K562 (cell line): ENCODE results near the gene PRMT3.

Experiments used
- ATF7 ChIP-seq: fragments of 450-650 bp; IDR thresholded peaks from 2 replicates; pipeline ENCODE4 v1.7.1; 2014; ENCODE audit warnings: mild to moderate bottlenecking, moderate library complexity
- CEBPB ChIP-seq: fragments of 450-650 bp; IDR thresholded peaks from 2 replicates; pipeline ENCODE4 v1.6.1; 2016; ENCODE audit warnings: missing genetic modification characterization, missing compliant biosample characterization
- HOMEZ ChIP-seq: fragments of 250-450 bp; sonication (Bioruptor Pico); IDR thresholded peaks from 2 replicates; pipeline ENCODE4 v1.4.0; 2020; ENCODE audit warnings: mild to moderate bottlenecking, moderate library complexity
- MBD2 ChIP-seq: sonication (generic); IDR thresholded peaks from 2 replicates; pipeline ENCODE4 v1.6.1; 2016; ENCODE audit warnings: low read depth, borderline replicate concordance
- MLX ChIP-seq, 2 experiments: fragments of 450-650 bp in 1 of 2; sonication (generic) in 1 of 2; formaldehyde crosslinking; conservative IDR thresholded peaks; 2 replicates each; pipeline versions ENCODE4 v1.4.0 to v1.8.1; 2020 to 2022; ENCODE audit warnings: mild to moderate bottlenecking in 1 of 2, missing genetic modification reagents in 1 of 2
- MYBL2 ChIP-seq, 2 experiments: fragments of 450-650 bp in 1 of 2; sonication (generic) in 1 of 2; formaldehyde crosslinking in 1 of 2; IDR thresholded peaks; 2 replicates each; pipeline versions ENCODE4 v1.6.1 to v1.8.1; 2017 to 2022; ENCODE audit warnings: borderline replicate concordance in 1 of 2, inconsistent platforms in 1 of 2, low read depth in 1 of 2, mild to moderate bottlenecking in 1 of 2, missing genetic modification reagents in 1 of 2, moderate library complexity in 1 of 2
- POLR2A ChIP-seq: fragments of 450-650 bp; conservative IDR thresholded peaks from 2 replicates; pipeline ENCODE4 v1.6.1; 2016
- SMC3 ChIP-seq: conservative IDR thresholded peaks from 2 replicates; pipeline ENCODE4 v1.6.1; 2011; ENCODE audit warnings: low read depth, low read length, improper control_type of control experiment; ENCODE audit not compliant: insufficient read depth
- TAF1 ChIP-seq: IDR thresholded peaks from 2 replicates; pipeline ENCODE4 v1.6.1; 2011; ENCODE audit warnings: mild to moderate bottlenecking, low read length, moderate library complexity; ENCODE audit not compliant: insufficient read depth, control insufficient read depth, severe bottlenecking; ENCODE audit errors: extremely low read depth
- TCF7L2 ChIP-seq: fragments of 150-350 bp; IDR thresholded peaks from 2 replicates; pipeline ENCODE4 v1.6.1; 2016; ENCODE audit warnings: low read depth, mild to moderate bottlenecking, low read length, moderate library complexity
- ZNF280B ChIP-seq: fragments of 250-450 bp; sonication (Bioruptor Pico); IDR thresholded peaks from 2 replicates; pipeline ENCODE4 v1.5.1; 2021; ENCODE audit warnings: mild to moderate bottlenecking
- TF ChIP-seq, protein P1 (sequence below), 3 experiments: fragments of 200-800 bp in 1 of 3; fragments of 250-450 bp in 1 of 3; fragments of 450-650 bp in 1 of 3; sonication (Bioruptor Pico) in 1 of 3; sonication (Bioruptor generic) in 1 of 3; formaldehyde crosslinking in 1 of 3; IDR thresholded peaks; 2 replicates each; pipeline versions ENCODE4 v1.6.1 to v1.8.0; 2016 to 2022; ENCODE audit warnings: mild to moderate bottlenecking in 2 of 3, missing genetic modification characterization in 2 of 3, missing compliant biosample characterization in 1 of 3, moderate library complexity in 1 of 3
- TF ChIP-seq, protein P2 (sequence below), 3 experiments: IDR thresholded peaks in 2 of 3; conservative IDR thresholded peaks in 1 of 3; 2 replicates each; pipeline ENCODE4 v1.5.1; 2011 to 2012; ENCODE audit warnings: low read length in 3 of 3, mild to moderate bottlenecking in 3 of 3, control low read depth in 2 of 3, improper control_type of control experiment in 1 of 3, inconsistent platforms in 1 of 3, low read depth in 1 of 3, mixed read lengths in 1 of 3, moderate library complexity in 1 of 3; ENCODE audit not compliant: insufficient read depth in 2 of 3

DNA sequence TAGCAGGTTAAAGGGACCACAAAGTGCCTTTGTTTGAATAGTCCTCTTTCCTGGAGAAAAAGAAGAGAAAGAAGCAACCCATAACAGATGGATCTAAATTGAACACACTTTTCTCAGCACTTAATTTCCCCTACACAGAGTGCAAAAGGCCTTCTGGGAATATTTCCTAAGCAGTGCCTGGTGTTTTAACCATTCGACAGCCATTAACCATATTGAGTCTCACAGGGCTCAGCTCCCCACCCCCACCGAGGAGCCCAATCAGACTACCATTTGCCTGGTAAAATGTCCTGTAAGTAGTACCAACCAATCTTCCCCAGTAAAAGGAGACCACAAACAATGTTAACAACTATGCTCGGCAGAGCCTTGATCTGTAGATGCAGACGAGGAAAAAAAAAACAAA is 171.2 kb downstream of the PRMT3 start:
- TF ChIP-seq, protein P1, sequence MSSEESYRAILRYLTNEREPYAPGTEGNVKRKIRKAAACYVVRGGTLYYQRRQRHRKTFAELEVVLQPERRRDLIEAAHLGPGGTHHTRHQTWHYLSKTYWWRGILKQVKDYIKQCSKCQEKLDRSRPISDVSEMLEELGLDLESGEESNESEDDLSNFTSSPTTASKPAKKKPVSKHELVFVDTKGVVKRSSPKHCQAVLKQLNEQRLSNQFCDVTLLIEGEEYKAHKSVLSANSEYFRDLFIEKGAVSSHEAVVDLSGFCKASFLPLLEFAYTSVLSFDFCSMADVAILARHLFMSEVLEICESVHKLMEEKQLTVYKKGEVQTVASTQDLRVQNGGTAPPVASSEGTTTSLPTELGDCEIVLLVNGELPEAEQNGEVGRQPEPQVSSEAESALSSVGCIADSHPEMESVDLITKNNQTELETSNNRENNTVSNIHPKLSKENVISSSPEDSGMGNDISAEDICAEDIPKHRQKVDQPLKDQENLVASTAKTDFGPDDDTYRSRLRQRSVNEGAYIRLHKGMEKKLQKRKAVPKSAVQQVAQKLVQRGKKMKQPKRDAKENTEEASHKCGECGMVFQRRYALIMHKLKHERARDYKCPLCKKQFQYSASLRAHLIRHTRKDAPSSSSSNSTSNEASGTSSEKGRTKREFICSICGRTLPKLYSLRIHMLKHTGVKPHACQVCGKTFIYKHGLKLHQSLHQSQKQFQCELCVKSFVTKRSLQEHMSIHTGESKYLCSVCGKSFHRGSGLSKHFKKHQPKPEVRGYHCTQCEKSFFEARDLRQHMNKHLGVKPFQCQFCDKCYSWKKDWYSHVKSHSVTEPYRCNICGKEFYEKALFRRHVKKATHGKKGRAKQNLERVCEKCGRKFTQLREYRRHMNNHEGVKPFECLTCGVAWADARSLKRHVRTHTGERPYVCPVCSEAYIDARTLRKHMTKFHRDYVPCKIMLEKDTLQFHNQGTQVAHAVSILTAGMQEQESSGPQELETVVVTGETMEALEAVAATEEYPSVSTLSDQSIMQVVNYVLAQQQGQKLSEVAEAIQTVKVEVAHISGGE (CRISPR knock-in tag; IDR thresholded peaks at IDR 0.05), result no peak
- TF ChIP-seq POLR2A (no peak), ZNF280B (CRISPR knock-in tag) (no peak), CEBPB (tag) (no peak), HOMEZ (no peak), MYBL2 (IDR thresholded peaks at IDR 0.05; ENCODE audit: low read depth) (no peak), MYBL2 (CRISPR knock-in tag; IDR thresholded peaks at IDR 0.05; ENCODE audit: borderline replicate concordance) (no peak), TAF1 (no peak), ATF7 (no peak), SMC3 (no peak), MLX (CRISPR knock-in tag; conservative IDR thresholded peaks at IDR 0.05) (no peak), MBD2 (no peak), TCF7L2 (no peak)
- TF ChIP-seq, protein P2, sequence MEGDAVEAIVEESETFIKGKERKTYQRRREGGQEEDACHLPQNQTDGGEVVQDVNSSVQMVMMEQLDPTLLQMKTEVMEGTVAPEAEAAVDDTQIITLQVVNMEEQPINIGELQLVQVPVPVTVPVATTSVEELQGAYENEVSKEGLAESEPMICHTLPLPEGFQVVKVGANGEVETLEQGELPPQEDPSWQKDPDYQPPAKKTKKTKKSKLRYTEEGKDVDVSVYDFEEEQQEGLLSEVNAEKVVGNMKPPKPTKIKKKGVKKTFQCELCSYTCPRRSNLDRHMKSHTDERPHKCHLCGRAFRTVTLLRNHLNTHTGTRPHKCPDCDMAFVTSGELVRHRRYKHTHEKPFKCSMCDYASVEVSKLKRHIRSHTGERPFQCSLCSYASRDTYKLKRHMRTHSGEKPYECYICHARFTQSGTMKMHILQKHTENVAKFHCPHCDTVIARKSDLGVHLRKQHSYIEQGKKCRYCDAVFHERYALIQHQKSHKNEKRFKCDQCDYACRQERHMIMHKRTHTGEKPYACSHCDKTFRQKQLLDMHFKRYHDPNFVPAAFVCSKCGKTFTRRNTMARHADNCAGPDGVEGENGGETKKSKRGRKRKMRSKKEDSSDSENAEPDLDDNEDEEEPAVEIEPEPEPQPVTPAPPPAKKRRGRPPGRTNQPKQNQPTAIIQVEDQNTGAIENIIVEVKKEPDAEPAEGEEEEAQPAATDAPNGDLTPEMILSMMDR (IDR thresholded peaks at IDR 0.05 in 2 of 3, conservative IDR thresholded peaks at IDR 0.05 in 1 of 3; ENCODE audit: insufficient read depth in 2 of 3, low read depth in 1 of 3, low read length in 3 of 3), result no peak
